Hematopoietic multipotent progenitor cell treated with erythropoietin and hydrocortisone succinate and interleukin-3 and kit ligand, for 4 days (in vitro differentiated cells): ENCODE data around the gene SLC13A1.
"Not testable (repeated sequence)": the region's sequence is repeated elsewhere in the genome, so short reads cannot be mapped to it uniquely, and the experiment has no call there.

Experiments used
- DNase-seq: peaks from one replicate; pipeline ENCODE4 v3.0.0-alpha.2; 2015

The SLC13A1 gene

GRCh38 chr7:123120286-123120685 lies 79.5 kb downstream of the SLC13A1 start:
- no peak for DNase-seq

DNA sequence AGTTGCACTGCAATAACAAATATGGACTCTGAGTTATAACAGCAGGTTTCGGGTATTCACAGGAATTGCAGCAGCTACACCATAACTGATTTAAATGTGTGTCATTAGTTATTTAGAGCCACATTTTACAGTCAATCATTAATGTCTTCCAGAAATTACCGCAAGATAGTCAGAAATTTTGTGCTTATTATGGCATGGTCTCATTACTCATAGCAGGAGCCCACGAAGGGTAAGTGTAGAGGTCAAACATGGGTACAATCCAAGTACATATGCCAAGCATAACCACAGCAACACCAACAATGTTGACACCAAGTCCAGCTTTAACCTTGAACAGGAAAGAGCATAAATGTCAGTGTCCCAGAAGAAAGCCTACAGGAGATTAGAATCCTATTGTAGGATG lies 84.4 kb downstream of the SLC13A1 start:
- no peak for DNase-seq

DNA sequence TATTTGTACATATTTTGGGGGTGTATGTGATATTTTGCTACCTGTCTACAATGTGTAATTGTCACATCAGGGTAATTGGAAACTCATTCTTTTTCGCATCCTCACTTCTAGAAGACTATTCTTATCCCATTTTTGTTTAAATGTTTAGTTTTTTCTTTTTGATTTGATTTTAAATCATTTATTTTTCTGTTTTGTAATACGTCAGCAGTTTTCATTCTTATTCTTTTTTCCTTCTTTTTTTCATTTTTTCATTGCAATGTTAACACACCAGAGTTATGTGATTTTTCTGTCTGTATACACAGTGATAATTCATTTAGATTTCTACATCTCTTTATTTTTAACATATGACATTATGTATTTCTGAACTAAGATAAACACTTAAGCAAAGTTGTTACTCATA lies 85.5 kb downstream of the SLC13A1 start:
- DNase-seq: no peak

- DNase-seq: no peak
Measured at GRCh38 chr7:123112833-123113232, 86.9 kb downstream of the SLC13A1 start.

DNA sequence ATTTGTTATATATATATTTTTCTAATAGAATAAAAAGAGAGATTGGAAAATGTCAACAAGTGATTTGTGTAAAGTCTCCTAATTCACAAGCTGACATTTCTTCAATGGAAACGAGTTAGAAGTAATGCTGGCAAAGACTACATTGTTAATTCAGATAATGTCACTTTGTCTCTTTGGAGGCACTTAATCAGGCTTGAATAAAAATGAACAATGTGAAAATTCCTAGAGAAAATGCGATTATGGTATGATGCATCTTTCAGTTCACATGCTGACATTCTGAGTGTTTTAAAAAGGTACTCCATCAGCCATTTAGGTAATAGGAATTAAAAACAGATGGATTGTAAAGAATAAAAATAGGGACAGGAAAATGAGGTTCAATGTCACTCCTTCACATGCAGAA lies 100.1 kb downstream of the SLC13A1 start:
- DNase-seq: no peak

DNA sequence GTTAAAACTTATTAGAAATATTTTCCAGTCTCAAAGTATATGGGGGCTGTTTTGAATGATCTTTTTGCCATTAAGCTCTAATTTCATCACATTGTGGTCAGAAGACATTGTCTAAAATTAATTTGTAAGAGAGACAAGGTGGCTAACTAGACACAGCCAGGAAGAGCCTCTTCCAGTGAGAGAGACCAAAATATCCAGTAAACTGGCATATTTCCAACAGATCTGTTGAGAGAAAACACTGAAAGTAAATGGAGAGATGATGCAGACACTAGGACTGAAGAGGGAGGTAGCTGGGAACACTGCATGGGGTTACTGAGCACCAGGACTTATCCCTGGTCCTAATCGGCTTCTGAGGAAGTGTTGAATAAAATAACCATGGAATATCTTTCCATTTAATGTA lies 102.8 kb downstream of the SLC13A1 start:
- DNase-seq: no peak

GRCh38 chr7:123096434-123096833 lies 103.3 kb downstream of the SLC13A1 start:
- no peak for DNase-seq

DNA sequence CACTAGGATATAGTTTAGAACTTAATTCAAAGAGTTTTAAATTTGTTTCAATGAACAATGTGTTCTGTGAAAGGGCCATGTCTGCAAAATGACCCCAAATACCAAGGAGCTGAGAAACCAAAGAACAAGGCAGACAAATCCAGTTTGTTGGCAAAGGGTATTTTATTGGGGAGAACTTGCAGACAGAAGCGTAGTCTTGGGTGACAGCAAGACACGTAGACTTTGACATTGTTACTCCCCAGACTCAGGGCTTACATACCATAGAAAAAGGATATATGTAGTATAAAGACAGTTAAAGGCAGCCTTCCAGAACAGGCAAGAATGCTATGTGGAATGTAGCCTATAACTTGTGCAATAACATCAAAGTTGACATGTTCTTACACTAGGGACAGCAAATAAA lies 109.3 kb downstream of the SLC13A1 start:
- no peak for DNase-seq

DNA sequence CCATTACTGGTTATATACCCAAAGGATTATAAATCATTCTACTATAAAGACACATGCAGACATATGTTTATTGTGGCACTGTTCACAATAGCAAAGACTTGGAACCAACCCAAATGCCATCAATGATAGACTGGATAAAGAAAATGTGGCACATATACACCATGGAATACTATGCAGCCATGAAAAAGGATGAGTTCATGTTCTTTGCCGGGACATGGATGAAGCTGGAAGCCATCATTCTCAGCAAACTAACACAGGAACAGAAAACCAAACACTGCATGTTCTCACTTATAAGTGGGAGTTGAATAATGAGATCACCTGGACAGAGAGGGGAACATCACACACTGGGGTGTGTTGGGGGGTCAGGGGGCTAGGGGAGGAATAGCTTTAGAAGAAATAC lies 112.9 kb downstream of the SLC13A1 start:
- DNase-seq: not testable (repeated sequence)

GRCh38 chr7:123084861-123085260 lies 114.9 kb downstream of the SLC13A1 start:
- DNase-seq: not testable (repeated sequence)

- no peak for DNase-seq
Measured at GRCh38 chr7:123079021-123079420, 120.7 kb downstream of the SLC13A1 start.

GRCh38 chr7:123075838-123076467 lies 123.8 kb downstream of the SLC13A1 start:
- DNase-seq: no peak

DNA sequence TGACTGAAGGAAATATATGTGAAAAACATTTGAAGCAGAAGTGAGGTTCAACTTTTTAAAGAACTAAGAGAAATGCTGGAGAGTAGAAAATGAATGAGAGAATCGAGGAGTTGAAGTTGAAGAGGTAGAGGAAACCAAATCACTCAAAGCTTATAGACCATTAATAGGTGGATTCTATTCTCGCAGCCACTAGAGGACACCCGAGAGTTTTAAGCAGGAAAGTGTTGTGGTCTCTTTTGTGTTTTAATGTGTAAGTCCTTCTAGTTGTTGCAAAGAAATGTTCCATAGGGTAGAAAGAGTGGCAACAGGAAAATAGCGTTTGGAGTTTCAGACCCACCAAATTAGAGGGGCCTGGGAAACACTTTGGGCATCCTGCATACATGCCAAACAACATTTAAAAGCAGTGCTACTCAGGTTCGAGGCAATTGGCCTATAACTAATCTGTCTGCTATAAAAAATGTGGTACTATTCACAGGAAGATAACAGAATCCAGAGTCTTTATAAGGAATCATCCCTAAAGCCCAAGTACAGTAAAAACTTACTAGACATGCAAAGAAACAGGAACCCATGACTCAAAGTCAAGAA lies 129.0 kb downstream of the SLC13A1 start:
- peak; percentile 10 for DNase-seq

DNA sequence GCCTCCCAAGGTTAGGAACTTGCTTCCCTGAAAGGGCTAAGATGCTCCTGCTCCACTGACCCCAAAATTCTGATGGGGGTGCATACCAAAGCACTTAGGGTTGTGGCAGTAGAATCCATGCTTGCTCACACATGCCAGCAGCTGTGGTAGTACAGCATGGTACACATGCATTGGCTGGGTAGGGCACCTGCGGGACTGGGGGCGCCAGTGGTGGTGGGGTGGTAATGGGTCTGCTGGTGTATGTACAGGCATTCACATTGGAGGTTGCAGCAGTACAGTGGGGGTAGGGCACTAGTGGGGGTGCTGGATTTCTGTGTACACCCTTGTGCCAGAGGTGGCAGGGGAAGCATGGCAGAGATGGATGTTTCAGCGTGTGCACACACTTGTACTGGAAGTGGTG lies 132.0 kb downstream of the SLC13A1 start:
- no peak for DNase-seq
